Glomerular endothelial cell (primary cell): ENCODE results near the gene MAGEA11. TPM values are rescaled to one million over a fixed set of nuclear protein-coding genes. Genes with fewer than 3 reads are reported as not detected.
"Not testable (repeated sequence)": the region's sequence is repeated elsewhere in the genome, so short reads cannot be mapped to it uniquely, and the experiment has no call there.

ENCODE experiments used
- DNase-seq: peaks from one replicate; pipeline ENCODE4 v3.0.0-alpha.2; 2011; ENCODE audit warnings: low read depth, low spot score; ENCODE audit errors: extremely low read depth
- total RNA-seq: library from RNA; depleted of rRNA; stranded (reverse); fragments of >200 nt; gene quantifications from 2 replicates; pipeline ENCODE4 v1.2.3, GENCODE V29; 2015

Gene MAGEA11, protein sequence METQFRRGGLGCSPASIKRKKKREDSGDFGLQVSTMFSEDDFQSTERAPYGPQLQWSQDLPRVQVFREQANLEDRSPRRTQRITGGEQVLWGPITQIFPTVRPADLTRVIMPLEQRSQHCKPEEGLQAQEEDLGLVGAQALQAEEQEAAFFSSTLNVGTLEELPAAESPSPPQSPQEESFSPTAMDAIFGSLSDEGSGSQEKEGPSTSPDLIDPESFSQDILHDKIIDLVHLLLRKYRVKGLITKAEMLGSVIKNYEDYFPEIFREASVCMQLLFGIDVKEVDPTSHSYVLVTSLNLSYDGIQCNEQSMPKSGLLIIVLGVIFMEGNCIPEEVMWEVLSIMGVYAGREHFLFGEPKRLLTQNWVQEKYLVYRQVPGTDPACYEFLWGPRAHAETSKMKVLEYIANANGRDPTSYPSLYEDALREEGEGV
- total RNA-seq = not detected in 2 replicates

DNA sequence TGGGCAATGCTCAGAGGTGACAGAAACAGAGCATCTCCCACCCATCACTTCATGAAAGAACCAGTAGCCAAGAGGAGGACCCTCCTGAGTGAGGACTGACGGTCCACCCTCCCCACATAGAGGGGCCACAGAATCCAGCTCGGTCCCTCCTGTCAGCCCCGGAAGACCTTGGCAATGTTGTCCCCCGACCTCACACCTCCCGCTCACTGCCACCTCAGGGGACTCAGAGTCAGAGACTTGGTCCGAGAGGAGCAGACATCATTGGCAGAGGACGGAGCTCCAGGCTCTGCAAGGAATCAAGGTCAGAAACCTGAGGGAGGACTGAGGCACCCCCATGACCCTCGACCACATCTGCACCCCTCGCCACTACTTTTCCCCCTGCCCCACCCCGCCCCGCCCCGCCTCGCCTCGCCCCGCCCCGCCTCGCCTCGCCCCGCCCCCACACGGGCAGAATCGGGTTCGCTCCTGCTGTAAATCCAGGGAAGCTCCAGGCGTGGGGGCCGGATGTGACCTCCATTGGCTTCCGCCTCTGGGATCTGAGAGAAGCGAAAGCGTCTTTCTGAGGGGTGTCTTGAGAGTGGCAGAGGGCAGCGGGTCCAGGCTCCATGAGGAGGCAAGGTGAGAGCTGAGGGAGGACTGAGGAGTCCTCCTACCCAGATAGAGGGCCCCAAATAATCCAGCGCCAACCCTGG is at the start of gene MAGEA11:
Gene MAGEA11 (plus strand): TSS at position 516 of the 692 bp plus-strand sequence. CDS start 1,100 bp downstream, outside the sequence.
- no peak for DNase-seq

DNA sequence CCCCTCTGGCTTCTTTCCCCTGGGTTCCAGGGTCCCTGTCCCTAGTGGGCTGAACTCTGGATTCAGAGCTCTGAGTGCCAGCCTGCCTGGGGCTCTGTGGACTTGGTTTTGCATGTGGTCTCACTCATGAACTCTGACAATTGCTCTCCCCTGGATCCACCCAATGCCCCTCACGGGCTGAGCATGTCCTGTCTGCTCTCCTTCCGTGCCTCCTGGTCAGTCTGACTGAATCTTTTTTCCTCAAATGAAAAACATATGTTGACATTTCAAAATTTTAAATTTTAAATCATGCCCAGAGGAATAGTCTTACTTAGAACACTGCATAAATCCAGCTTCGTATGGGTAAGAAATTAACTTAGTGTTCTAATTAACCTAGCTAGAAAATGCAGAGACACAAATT is 36.8 kb upstream of the MAGEA11 start:
- DNase-seq = not testable (repeated sequence)

DNA sequence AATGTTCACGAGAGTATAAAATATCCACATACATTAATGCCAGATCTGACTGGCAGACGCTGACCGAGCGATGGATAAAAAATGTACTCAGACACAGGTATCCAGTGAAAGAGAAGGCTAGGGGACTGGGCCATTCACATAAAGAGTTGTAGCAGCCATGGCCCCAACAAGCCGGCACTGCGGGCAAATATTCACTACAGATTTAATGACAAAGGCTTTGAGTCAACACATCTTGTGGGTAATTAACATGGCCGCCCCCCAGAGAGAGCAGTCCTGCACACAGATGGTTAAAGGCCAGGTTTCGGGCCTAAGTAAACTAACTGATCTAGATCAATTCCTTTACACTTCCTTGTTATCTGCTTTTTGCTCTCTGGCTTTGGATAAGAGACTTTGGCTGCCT is 36.3 kb upstream of the MAGEA11 start:
- not testable (repeated sequence) for DNase-seq

DNA sequence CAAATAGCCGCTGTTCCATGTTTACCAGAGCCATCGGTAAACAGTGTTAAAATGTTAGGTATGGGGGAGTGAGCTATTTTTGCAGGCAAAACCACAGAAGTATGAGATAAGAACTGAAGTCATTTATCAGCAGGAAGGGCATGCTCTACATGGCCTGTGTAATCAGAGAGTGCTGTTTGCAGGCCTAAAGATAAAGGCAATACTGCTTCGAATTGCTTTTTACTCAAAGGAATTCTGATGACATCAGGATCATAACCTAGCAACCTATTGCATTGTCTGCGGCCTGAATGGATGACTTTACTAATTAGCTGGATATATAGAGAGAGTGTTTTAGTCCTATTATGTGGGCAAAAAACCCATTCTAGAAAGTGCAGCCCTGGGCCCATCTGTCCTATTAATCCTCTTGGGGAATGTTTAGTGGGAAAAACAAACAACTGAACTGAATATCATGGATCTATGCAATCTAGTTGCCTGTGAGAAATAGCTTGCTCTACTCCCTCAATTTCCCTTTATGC is 32.6 kb upstream of the MAGEA11 start:
- DNase-seq = not testable (repeated sequence)

DNA sequence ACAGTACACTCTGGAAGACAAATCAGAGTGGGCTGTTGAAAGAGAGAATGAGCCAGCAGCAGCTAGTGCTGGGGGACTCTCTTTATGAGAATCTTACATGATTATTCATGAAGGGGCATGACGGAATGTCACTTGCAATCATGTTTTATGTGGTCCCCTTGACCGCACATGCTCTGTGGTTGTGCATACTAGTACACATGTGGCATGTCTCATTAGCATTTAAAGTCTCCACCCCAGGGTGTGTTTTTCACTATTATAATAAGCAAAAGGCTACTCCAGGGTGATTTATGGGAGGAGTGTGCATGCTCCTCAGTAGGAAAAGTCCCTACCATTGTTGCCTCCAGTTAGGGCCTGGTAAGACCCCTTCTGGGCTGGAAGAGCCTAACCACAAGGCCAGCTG is 30.7 kb upstream of the MAGEA11 start:
- no peak for DNase-seq

DNA sequence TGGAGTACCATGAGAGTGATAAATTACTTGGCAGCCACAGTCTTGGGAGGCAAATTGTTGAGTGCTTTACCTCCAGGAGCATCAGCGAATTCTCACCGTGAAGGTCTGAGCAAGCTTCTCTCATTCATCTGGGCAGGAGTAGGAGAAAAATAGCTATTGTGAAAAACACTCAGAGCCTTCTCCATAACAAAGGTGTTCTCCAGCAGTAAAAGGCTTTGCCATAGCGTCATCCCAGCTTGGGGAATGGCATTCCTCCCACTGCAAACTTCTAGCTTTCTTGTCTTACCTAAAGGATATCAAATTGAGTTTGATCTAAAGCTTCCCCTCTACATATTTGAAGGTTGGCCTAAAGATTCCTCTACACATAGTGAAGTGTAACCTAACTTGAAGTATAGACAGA is 29.8 kb upstream of the MAGEA11 start:
- DNase-seq = no peak

DNA sequence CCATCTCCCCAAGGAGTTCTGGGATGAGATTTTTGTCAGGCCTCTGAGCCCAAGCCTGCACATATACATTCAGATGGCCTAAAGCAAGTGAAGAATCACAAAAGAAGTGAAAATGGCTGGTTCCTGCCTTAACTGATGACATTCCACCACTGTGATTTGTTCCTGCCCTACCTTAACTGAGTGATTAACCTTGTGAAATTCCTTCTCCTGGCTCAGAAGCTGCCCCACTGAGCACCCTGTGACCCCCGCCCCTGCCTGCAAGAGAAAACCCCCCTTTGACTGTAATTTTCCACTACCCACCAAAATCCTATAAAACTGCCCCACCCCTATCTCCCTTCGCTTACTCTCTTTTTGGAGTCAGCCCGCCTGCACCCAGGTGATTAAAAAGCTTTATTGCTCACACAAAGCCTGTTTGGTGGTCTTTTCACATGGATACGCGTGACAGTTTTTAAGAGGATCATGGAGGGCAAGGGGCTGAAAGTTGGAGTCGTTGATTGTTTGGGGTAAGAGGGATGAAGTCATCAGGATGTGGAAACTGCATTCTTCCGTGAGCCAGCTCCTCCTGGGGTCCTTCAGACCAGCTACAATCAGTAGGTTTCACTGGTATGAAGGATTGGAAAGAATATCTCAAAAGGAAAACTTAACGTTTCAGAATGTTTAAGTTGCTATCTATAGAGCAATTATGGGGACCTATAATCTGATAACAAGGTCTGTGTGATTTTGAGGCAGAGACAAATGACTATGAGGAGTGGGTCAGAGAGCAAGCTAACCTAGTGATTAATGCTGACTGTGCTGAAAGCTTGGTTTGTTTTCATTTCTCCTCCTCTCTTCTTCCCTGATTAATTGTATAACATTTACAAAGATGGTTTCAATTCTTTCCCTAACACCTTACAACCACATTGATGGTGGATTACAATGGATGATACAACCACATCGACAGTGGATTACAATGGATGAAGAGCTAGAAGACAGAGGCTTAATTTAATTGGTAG is 28.6 kb upstream of the MAGEA11 start:
- no peak for DNase-seq

DNA sequence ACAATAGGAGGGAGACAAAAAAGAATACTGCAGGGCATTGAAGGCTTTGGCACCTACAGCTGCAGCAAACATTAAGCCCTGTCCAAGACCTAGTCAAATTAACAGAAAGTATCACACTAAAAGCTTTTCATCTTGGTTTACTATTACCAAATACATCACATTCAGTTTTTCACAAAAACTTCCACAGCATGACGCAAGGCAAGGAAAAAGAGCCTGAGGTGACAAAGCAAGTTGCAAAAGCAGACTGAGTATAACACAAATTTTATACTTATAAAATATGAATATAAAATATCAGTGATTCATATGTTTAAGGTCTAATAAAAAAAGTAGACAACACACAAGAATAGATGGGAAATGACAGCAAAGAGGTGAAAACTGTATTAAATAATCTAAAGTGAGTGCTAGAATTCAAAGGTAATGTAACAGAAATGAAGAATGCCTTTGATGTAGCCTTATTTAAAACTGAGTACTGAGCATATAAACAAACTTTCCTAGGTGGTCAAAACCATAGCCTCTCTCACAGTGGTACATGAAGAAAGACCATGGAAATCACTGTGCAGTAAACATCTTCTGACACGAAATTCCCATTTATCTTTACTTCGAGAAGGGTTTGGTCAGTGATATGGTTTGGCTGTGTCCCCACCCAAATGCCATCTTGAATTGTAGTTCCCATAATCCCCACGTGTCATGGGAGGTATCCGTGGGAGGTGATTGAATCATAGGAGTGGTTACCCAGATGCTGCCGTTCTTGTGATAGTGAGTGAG is 27.7 kb upstream of the MAGEA11 start:
- no peak for DNase-seq

DNA sequence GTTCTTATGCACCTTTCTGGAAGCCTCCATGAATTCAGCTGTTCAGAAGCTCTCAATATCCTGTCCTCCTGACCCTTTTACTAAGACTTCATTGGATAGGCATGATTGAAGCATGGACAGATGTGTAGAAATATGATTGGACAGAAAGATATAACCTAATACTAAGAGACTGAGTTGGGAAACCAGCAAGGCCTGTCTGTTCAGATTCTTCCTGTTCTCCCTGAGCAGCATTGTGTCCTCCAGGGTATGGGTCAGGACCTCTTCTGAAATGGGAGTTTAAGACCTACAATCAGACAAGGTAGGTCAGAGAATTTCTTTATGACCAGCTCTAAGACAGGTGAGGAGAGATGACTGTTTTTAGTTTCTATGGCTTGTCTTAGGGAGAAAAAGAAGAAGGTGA is 23.9 kb upstream of the MAGEA11 start:
- no peak for DNase-seq

DNA sequence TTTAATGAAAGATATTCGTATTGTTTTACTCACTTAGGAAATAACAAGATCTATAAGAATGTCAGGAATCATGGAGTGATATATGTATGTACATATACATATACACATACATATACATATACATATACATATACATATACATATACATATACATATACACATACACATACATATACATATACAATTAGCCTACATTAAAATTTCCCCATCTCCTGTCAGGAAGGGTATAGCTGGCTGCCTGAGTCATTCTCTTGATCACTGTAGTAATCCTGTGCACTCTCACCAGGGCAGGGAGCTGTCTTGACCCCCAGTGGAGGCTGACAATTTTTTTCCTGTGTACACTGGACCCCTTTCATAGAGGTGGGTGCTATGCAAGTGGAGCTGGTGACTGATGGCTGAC is 23.3 kb upstream of the MAGEA11 start:
- DNase-seq = no peak

DNA sequence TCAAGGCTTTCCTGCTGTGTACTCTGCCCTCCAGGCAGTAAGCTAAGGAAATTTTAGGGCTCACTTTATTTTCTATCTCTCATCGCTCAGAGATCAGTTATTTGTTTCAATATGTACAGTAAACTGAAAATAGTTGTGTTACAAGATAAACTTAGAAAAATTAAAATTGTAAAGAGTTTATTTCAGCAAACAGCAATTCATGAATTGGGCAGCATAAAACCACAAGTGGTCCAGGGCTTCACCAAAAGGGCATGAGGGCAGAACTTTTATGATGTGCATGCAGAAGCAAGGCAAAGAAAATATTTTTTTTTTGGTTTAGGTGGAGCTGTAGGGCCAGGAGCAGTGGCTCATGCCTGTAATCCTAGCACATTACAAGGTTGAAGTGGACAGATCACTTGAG is 20.1 kb upstream of the MAGEA11 start:
- no peak for DNase-seq

DNA sequence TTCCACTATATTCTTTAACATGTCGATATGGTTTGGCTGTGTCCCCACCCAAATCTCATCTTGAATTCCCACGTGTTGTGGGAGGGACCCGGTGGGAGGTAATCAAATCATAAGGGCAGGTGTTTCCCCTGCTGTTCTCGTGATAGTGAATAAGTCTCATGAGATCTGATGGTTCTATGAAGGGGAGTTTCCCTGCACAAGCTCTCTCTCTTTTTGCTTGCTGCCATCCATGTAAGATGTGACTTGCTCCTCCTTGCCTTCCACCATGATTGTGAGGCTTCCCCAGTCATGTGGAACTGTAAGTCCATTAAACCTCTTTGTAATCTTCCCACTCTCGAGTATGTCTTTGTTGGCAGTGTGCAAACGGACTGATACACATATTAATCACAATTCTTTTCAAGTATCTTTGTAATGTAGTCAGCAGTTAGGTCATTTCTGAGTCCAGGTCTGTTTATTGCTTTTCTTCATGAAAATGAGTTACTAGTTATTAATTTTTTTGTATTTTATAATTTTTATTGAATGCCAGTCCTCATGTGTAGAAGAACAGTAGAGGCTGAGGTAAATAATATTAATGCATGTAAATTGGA is 19.1 kb upstream of the MAGEA11 start:
- not testable (repeated sequence) for DNase-seq

DNA sequence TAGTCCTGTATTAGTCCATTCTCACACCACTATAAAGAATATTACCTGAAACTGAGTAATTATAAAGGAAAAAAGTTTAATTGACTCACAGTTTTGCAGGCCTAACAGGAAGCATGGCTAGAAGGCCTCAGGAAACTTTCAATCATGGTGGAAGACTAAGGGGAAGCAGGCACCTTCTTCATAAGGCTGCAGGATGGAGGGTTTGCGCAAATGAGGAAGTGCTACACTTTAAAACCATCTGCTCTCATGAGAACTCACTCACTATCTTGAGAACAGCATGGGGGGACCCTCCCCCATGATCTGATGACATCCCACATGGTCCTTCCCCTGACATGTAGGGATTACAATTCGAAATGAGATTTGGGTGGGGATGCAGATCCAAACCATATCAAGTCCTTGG is 12.1 kb upstream of the MAGEA11 start:
- no peak for DNase-seq

DNA sequence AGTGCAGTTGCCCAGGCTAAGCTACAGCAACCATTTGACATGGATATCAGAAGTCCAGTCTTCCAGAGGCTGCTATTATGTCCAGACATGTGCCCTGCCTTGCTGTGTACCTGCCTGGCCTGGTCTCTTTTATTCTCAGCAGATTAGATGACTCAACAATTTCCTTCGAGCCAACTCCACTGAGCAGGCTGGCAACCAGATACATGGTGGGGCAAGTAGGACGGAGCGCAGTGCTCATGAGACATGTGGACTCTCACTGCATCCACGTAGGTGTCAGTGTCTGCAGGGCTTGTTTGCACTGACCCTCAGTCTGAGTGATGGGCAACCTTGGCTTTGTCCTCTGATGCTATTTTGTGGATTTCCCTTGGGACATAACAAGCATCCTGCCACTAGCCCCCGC is 7.2 kb upstream of the MAGEA11 start:
- DNase-seq = no peak

DNA sequence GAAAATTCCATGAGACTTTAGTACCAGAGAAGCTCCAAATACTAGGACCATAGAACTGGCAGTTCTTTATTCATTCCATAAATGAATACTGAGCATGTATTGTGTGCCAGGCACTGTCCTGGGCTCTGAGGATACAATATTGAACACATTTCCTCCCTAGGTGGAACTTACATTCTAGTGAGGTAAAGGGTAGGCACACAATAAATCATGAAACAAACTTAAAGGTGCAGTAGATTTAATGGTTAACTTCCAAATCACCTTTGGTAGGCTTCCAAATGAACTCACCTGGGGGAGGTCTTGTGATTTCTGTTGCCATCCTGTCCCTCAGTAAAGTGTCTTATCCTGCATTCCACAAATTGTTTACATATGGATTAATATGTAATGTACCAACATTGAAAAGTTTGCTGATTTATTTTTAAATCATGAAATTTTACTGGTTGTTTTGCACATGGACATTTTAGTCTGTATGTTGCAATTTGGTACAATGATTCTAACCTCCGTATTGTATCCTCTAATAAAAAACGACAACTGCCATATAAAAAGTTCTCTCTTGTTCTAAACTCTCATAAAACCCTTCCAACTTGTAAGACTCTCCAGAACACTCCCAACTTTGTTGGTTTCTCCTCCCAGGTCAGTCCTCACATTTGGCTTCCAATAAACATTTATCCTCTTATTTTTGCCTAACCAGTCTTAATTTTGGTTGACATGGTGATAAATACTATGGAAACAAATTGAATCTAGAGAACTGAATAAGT is 4.5 kb upstream of the MAGEA11 start:
- DNase-seq = no peak

DNA sequence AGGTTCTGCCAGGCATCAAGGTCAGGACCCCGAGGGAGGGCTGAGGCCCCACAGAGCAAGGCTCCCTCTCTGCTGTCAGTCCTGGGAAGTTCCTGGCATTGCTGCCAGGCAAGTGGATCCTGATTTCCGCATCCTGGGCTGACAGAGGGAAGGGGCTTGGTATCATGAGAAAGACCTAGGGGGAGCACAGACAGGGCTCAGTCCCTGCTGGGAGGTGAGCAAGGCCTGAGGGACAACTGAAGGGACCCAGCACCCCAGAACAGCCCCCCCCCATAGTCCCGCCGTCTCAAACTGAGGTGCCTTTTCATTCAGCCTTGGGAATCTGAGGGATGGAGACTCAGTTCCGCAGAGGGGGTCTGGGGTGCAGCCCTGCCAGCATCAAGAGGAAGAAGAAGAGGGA is 971 bp downstream of the MAGEA11 start:
- DNase-seq = no peak

DNA sequence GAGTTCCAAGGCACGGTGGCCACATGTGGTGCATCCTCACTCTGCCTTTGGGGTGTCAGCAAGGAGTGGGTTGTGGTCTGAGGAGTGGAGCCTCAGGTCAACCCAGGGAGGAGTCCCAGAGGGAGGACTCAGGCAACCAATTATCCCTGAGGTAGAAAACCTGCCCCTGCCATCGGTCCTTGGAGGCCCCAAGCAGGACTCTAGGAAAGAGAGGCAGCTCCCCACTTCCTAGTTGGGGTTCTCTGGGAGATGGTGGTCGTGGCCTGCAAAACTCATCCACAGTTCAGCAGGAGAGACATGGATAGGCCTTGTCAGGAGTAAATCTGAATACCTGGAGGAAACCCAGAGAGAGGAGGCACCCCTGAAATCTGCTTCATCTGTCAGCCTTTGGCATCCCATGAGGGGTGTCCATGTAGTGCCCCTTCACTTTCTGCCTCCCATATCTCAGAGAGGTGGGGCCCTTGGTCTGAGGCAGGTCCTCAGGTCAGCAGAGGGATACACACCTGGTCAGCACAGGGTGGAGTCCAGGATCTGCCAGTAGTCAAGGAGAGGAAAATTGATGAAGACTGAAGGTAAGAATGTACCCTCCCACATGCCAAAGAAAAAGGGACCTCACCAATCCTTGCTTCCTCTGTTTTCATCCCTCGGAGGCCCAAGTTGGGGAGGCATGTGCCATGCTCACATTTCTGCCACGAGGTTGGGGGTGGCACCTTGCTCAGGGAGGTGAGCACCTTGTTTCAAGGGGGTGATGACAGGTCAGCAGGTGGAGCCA is 1.6 kb downstream of the MAGEA11 start:
- DNase-seq = no peak

DNA sequence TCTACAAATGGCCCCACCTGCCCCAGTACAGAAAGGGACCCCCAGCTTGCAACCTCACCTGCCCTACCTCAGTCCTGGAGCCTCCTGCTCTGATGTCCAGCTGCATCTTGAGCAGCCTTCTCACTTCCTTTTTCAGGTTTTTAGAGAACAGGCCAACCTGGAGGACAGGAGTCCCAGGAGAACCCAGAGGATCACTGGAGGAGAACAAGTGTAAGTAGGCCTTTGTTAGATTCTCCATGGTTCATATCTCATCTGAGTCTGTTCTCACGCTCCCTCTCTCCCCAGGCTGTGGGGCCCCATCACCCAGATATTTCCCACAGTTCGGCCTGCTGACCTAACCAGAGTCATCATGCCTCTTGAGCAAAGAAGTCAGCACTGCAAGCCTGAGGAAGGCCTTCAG is 3.6 kb downstream of the MAGEA11 start:
- DNase-seq = no peak
